Activated CD8-positive, alpha-beta memory T cell treated with anti-CD3 and anti-CD28 coated beads for 24 hours (primary cell): ENCODE results near the gene CARD19.
A peak's percentile ranks its signal among the peaks of the same experiment; 100 is the strongest.

Experiments
- DNase-seq: peaks from one replicate; pipeline ENCODE4 v3.0.0-alpha.2; 2020

CARD19 gene, protein sequence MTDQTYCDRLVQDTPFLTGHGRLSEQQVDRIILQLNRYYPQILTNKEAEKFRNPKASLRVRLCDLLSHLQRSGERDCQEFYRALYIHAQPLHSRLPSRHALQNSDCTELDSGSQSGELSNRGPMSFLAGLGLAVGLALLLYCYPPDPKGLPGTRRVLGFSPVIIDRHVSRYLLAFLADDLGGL

GRCh38 chr9:93096131-93096802 is at the start of gene CARD19:
Gene CARD19, plus strand, starts transcription at chr9:93096217. Its CDS starts 129 bp downstream, at chr9:93096346.
- no peak for DNase-seq

- no peak for DNase-seq
Observed at GRCh38 chr9:93048566-93049448, 47.2 kb upstream of the CARD19 start.

- DNase-seq, result no peak
Observed at GRCh38 chr9:93049491-93049890, 46.5 kb upstream of the CARD19 start.

- no peak for DNase-seq
Observed at GRCh38 chr9:93050231-93050630, 45.8 kb upstream of the CARD19 start.

DNA sequence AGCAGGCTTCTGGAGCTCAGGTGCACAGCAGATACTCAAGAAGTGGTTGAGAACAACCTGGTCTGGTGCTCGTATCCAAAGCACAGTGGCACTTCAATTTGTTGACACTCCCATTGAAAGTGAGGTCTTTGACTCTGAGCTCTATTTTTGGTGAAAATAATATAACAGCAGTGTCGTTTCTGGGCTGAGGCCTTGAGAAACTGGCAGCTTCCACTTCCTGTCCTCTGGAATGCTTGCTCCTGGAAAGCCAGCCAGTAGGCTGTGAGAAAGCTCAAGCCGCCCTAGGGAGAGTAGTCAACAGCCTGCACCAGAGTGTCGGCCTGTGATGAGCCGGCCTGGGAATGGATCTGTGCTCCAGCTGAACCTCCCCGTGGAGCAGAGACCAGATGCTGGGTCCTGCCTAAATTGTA is 44.3 kb upstream of the CARD19 start:
- no peak for DNase-seq

- DNase-seq, result no peak
Observed at GRCh38 chr9:93052791-93053540, 43.1 kb upstream of the CARD19 start.

DNA sequence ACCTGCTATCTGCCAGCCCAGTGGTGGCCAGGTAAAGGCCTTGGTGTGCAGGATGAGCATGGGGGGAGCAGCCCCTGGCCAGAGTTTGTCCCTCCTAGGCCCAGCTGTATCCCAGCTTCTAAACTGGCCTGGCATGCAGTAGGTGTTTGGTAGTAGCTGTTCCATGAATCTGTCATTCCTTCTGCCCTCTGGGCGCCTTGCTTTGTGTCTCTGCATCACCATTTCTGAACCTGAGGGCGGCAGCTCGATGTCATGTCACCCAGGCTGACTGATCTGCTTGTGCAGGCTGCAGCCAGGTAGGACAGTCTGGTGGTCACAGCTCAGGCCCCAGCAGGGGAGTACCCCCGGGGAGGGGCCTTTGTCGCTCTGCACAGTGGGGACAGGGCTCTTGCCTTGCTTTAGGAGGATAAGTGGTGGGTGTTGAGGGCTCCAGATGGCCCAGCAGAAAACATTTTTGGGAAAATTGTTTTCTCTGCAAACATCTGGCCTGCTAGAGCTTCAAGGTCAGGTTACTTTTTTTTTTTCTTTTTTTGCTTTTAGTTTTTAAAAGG is 42.2 kb upstream of the CARD19 start:
- no peak for DNase-seq

- DNase-seq, result no peak
Observed at GRCh38 chr9:93054758-93055704, 41.0 kb upstream of the CARD19 start.

DNA sequence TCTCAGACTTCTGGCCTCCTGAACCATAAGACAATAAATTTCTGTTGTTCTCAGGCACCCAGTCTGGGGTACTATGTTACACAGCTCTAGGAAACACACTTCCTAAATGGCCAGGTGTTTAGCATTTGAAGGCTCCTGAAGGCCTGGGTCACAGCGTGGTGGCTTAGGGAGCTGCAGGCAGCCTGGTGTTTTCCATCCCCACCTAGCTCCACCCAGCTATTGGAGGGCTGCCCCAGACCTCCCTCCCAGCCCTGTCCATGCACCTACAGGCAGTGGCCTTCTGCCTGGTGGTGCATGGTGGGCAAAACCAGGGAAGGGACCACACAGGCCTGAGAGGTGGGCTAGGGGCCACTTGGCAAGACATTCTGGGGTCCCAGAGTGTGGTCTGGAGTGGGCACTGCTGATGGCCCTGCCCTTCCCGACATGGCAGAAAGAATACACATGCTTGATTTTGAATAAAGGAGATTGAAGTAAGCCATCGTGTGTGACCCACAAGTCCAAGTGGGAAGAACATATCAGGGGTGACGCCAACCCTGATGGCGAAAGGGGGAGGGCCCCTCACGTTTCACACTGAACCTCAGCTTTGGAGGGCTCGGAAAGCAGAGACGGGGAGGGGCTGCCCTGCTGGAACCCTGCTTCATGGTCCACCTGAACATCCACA is 38.8 kb upstream of the CARD19 start:
- no peak for DNase-seq

DNA sequence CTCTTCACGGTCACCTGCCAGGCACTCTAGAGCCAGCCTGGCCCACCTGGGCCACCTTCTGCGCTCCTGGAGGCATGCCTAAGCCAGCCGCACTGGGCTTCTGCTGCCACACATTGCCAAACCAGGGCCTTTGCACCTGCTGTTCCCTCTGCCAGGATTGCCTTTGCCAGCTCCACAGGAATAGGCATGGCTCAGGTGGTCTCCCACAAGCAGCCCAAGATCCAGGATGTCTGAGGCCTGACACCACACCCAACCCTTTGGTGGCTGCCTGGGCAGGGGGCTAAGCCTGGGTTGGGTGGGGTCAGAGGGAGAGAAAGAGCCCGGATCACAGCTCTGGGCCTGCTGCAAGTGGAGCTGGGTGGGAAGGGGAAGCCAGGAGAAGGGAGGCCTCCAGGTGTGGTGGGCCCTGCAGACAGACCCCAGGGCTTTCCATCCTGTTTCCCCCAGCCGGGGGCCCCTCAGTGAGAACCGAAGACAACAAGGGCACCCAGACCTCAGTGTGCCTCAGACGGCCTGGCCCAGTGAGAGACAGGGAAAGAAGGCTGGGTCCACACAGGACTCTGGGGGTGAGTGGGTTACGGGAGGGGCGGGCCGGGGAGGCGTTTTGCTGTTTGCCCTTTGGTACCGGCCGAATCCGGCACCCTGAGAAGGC is 38.2 kb upstream of the CARD19 start:
- DNase-seq, result peak; percentile 66

DNA sequence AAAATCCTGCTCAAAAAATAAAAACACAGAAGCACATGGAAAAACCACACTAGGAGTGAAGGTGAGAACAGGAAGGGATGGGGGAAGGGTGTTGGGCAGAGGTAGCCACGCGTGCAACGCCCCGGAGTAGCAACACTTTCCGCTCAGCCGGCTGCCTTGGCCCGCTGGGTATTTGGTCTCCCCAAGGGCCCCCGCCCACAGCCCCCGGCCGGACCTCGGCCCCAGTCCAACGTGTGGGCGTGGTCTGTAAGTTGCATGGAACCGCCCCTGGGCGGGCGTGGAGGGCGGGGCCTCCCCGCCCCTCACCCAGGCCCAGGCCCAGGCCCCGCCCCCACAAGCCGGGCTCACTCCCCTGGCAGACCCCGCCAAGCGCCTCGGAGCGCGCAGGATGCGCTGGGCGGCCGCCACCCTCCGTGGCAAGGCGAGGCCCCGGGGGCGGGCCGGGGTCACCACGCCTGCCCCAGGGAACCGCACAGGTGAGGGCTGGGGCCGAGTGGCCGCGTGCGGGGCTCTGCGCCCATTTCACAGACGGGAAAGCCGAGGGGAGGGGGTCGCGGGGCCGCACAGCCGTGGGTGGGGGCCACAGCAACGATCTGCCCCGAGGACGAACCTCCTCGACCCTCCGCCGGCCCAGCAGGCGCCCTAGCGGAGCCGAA is 37.5 kb upstream of the CARD19 start, which contains the start of gene SUSD3:
Gene SUSD3, plus strand, starts transcription at position 347 of the 656 bp plus-strand sequence. Its CDS starts 42 bp downstream, at position 389.
- DNase-seq, result peak; percentile 87

DNA sequence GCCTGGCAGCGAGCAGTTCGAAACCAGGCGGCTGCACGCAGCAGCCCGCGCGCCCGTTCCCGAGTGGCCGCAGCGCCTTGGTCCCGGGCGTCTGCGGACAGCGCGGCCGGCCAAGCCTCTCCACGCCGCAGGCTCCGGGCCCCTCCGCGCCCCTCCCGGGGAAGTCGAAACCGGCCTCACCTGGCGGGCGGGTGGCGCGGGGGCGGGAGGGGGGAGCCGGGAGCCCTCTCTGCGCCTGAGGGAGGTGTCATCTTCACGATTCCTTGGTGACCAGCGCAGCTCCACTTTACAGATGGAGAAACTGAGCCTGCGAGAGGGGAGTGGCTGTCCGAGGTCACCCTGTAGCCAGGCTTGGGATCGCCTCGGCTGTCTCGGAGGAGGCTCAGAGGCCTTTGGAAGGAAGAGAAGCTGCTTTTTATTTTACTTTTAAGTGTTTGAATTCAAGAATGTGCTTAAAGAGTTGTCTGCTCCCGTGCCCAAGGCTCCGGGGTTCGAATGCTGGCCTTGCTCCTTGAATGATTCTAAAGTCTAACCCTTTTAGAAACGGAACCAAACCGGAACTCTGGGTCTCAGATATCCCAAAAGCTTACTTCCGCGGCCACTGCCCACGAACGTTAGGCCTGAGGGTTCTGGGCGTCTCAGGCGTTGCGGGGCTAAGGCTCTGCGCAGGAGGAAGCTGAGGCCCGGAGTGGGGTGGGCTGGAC is 36.9 kb upstream of the CARD19 start:
- DNase-seq, result peak; percentile 77

GRCh38 chr9:93059715-93060578 is 36.1 kb upstream of the CARD19 start:
- DNase-seq, result peak; percentile 69

DNA sequence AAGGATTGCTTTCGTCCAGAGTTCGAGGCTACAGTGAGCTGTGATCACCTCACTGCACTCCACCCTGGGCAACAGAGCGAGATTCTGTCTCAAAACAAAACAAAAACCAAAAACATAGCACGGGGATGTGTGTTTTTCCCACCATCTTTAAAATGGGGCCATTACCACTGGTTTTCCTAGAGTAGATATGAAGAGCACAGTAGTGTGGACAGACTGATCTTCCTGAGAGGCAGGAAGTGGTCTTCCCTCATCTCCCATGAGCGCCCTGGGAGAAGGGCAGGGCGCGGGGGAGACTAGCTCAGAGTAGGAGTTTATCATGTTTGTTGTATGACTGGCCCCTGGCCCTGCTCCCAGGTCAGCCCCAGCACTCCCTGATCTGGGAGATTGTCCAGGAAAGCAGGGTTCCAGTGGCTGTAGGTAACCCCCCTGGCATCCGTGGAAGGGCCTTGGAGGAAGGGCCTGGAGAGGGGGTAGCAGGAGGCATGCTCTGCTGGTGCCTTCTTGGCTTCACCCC is 35.2 kb upstream of the CARD19 start:
- DNase-seq, result peak; percentile 66

GRCh38 chr9:93061260-93061751 is 34.7 kb upstream of the CARD19 start:
- peak; percentile 66 for DNase-seq

- peak; percentile 67 for DNase-seq
Observed at GRCh38 chr9:93061791-93062763, 33.9 kb upstream of the CARD19 start.
